Eye (tissue), 1 donor: ENCODE data around the gene NUDT14.

Source experiments
- DNase-seq: peaks from one replicate; pipeline ENCODE4 v3.0.0-alpha.2; 2015

The NUDT14 gene

DNA sequence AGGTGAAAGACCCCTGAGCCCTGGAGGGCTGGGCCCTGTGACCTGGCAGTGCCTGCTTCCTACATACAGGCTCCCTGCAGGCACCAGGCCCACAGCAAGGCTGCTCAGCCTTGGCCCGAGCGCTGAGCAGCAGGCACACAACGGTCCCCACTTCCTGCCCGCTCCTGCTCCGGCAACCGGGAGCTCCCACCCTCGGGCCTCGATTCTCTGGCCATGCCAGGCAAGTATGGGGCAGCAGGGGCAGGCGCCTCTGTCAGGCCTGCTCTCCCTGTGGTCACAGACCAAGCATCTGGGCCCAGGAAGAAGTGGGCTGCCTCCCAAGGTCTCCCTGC is 30.6 kb upstream of the NUDT14 start:
- no peak for DNase-seq

DNA sequence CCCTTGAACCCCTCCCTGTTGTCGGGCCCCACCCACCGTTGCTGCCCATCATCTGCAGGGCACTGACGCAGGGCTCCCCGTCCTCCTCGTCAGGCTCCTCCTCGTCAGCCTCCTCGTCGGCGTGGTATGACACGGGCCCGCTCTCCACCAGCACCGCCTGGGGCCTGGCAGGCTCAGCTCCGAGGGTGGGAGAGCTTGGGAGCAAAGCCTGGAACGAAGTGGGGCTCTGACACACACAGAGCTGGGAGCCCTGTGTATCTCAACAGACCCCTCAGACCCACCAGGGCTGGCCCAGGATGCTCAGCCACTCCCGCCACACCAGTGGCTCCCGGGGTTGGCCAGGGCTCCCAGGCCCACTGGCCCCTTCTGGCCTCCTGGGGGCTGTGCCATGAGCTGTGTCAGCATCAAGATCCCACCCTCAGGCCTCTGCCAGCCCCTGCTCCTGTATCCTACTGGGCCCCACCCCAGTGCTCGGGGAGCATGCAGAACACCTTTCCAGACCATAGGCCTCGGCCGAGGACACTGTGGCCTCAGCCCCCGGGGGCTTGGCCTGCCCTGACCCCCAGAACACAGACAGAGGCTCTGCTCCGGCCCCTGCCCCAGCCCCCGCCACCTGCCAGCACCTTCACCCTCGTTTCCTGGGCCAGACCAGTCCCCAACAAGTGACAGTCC is 30.1 kb upstream of the NUDT14 start:
- no peak for DNase-seq

DNA sequence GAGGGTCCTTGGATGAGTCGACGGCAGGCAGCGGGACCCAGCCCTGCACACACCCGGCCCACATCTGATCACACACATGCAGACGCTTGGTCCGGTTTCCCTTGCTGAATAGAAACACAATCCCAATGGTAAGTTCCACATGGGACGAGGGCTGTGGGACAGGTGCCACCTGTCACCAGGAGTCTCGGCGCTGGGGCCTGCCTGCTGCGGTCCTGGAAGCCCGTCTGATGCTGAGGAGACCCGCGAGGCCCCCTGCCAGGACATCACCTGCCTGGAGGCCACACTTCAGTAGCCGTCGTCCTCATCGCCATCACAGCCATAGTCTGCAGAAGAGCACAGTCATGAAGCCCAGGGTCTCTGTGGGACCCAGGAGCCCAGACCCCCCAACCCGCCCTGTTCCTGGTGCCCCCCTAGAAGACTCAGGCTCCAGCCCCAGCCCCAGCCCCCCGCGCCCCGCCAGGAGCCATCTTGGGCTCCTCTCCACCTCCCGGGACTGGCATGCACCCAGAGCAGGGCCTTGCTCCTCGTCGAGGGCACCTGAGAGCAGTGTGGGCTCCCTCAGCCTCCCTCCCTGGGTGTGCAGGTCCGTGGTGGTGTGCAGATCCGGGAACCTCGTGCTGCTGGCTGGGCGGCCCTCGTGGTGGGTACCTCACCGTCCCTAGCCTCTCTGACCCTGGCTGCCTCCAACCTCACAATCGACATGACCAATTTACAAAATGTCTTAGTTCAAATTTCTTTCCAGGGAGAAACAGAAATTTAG is 29.3 kb upstream of the NUDT14 start:
- no peak for DNase-seq

DNA sequence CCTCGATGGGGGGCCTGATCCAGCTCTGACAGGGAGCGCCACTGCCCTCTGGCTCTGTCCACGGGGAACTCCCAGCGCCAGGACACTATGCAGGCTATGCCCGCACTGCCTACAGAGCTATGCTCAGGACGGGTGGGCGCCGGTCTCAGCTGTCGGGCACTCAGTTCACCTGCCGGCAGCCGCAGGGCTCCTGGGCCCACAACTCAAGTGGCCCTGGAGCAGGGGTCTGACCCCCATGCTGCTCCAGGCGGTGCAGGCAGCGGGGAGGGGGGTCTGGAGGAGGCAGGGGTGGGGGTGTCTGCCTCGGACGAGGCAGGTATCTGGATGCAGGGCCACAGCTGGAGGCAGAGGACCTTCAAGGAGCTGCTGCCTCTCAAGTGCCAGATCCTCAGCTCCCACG is 28.5 kb upstream of the NUDT14 start:
- DNase-seq = no peak

DNA sequence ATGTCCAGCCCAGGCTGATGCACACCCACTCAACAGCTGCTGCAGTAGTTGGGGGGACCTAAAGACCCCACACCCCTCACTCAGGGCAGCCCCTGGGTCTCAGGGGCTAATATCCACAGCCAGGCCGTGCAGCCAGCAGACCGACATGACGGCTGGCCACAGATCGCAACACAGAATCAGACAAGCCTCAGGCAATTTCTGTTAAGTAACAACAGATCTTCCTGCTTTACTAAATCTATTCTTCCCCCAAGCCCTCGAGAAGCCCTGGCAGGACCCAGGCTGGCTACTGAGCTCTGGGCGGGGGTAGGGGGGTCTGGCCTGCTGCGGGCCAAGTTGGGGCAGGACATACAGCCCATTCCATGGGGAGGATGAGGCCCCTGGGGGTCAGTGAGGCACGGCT is 28.0 kb upstream of the NUDT14 start:
- DNase-seq = no peak

DNA sequence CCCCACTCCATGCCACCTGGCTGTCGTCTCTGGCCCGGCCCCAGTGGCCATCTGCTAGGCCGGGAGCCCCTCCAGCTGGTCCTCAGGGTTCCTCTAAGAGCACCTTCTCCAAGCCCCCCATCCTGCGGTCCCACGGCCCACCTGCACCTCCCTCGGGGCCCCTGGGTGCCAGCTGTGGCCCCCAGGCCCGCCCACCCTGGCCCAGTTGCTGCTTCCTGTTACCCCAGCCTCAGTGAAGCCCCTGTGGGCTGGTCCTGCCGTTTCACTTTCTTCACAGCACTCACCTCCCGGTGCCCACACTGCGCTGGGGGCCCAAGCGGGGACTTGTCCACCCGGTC is 27.6 kb upstream of the NUDT14 start:
- DNase-seq = no peak

DNA sequence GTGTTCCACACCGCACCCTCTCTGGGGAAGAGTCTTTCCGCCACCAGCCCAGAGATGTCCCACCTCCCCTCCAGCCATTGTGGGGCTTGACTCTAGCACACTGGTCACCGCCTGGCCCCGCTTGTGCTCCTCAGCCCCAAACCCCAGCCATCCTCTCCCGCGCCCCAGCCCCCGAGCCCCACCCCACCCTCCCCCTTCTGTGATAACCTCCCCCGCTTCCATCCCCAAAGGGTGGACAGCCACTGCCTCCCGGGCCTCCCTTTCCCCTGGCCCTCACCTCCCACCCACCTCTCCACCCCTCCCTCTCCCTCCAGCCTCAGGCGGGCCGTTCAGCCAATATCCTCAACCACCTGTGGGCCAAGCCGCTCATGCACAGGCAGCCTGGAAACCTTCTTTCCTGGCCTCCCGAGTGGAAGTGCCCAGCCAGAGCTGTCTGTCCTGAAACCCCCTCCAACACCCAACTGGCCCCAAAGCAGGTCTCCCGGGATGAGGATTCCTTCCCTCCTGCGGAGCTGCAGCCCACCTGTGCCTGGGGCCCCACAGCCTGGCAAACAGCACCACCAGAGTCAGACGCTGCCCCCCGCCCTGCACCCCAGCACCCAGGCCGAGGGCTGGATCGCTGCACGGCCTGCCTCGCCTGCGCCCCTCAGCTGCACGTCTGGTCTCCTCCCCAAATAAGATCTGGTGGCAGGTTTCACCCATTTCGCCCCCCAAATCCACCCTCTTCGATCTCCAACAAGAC is 27.1 kb upstream of the NUDT14 start:
- no peak for DNase-seq

DNA sequence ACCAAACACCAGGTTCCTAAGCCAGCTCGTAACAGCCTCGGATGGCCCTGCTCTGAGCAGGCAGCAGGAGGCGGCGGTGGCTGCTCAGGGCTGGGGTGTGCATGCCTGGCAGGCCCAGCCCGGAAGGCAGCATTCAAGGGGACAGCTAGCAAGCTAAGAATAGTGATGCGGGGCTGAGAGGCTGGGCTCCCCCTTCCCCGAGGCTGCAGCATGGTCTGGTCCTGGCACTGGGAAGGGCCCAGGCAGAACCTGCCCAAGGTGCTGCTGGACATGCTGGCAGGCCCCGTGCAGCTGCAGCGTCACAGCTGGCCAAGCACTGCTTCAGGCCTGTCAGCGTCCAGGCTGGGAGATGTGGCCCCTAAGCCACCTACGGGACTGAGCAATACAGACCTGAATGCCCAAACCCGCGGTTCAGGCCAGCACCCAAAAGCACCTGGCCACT is 26.4 kb upstream of the NUDT14 start:
- DNase-seq = no peak

DNA sequence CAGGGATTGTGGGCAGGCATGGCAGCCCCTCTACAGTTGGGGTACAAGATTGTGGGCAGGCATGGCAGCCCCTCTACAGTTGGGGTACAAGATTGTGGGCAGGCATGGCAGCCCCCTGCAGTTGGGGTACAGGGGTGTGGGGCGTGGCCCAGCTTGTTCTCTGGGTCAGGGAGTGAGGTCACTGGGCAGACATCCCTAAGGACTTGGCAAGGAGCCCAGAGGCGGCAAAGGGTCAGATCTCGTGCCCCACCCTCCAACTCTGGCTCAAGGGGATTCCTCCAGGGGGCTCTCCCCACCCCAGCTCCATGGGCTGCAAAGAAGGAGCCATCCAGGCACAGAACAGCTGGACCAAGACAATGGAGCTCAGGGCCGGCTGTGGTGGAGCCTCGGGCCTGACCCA is 25.8 kb upstream of the NUDT14 start:
- DNase-seq = no peak

DNA sequence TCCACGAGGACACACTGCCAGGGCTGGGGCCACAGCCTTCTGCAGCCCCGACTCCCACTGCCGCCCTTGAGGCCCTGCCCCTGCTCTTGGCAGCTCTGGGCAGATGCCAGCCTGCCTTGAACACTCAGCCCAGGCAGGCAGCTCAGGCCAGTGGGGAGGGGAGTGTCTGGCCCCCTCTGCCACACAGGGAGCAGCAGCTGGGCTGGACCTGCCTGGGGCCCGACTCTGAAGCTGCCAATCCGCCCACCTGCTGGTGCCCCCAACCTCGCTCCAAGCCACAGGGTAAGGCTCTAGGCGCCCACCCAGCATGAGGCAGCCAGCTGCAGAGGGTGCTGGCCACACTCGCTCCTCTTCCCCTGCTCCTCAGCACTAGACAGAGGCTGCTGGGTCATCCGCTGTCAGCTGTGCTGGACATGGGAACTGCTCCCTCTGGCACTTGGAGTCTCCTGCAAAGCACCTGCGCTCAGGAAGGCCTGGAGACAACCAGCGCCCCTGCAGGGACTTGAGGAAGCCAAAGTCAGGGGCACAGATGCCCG is 24.6 kb upstream of the NUDT14 start:
- no peak for DNase-seq

DNA sequence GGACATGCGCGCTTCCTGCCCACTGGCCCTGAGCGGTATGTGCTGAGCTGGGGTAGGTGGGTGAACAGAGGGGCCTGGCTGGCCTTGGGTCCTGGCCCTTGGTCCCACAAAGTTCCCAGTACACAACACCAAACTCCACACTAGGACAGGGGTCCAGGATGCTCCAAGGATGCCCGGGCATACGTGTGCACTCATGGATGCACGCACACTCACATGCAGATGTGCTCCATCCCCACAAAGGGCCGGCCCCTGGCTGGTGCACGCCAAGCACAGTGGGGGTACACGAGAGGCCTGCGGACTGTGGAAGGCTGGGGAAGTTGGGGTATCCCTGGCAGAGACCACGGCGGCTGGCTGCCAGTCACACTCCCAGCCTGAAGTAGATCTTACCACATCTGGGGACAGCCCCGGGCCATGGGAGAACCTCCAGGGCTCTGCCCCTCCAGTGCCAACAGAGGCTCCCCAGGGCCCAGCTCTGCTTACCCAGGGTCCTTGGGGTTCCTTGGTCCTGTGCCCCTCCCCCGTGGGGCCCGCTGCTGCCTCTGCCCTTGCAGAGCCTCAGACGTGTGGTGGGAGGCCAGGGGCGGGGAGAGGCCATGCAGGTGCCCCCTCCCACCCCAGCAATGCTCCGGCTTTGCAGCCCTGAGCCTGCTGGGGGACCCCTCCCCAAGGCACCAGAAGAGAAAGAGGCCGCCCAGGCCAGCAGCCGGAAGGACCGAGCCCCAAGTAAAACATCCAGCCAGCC is 24.0 kb upstream of the NUDT14 start:
- DNase-seq = no peak

DNA sequence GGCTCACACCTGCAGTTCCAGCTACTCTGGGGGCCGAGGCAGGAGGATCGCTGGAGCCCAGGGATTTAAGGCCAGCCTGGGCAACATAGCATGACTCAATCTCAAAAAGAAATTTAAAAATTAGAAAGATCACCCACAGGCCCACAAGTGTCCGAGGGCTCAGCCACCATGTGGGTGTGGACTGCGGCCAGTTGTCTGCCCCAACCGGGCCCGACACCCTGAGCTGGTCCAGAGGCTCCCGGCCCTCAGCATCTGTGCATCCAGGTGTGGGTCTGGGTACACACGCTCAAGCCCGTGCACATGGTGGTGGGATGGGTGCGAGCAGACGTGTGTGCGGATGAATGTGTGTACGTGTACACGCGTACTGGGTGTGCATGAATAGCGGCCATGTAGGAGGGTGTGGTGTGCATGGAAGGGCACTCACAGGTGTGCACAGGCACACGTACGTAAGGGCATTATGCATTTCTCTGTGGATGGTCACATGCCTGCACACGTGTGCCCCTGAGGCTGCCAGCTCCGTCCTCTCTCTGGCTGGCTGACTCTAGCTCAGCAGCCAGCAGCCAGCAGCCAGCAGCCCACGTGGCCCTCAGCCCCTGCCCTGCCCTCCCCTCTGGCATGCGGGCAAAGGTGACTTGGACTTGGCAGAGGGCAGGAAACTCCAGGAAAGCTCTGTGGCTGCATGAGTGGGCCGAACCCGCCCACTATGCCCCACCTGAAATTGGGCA is 23.3 kb upstream of the NUDT14 start:
- DNase-seq = no peak

DNA sequence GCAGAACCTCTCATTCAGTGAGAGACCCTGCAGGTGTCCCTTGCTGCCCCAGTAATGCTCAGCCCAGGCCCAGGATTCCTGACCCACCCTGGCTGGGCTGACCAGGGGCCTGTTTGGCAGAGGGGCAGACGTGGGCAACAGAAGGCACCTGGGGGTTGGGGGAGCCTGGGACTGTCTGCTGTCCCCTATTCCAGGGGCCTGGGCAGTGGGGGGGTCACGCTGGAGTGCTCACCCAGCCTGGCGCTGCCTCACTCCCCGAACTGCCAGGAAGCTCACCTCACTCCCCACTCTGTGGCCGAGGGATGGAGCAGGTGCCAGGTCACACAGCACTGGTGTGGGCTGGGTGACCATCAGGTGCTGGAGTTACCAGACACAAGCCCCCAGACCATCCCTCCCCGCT is 22.6 kb upstream of the NUDT14 start:
- DNase-seq = no peak

DNA sequence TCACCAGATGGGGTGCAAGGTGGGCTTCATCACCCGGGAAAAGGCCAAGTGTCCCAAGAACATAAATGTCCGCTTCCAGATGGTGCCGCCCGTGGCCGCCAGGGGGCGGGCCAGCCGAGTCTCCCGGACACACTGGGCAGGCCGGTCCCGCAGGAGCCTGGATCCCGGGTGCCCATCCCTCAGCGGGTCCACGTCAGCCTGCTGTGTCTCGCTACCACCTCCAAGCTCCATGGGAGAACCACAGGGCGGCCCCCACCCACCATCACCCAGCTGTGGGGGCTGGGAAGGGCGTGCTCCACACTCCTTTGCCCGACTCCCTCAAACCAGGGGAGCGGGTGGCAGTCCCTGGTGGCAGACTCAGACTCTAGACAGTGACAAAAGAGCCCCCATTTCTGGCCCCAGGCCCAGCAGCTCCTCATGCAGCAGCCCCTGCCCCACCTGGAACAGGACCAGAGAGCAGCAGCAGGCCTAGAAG is 22.0 kb upstream of the NUDT14 start:
- DNase-seq = peak; percentile 90

DNA sequence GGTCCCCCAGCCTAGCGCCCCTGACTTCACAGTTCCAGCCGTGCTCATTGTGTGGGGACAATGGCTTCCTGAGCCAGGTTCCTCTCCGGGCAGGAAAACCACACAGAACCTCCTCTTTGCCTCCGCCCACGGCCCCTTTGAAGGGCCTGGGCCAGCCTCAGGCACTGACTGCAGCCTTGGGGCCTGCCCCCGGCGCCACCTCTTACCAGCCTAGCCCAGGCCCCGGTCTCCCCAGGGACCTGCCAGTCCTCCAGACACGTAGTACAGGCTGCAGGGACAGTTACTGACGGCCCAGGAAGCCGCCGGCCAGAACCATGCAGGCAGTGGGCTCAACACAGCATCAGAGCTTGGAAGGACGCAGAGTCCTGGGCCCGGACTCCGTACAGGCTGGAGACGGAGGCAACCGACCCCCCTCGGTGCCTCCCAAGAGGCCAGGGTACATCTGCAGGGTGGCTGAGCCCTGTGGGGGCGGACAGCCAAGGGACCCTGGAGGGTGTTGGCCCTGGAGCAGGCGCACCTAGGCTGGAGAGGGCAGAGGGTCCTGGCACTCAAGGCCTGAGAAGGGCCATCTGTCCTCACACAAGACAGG is 20.9 kb upstream of the NUDT14 start:
- DNase-seq = peak; percentile 44

DNA sequence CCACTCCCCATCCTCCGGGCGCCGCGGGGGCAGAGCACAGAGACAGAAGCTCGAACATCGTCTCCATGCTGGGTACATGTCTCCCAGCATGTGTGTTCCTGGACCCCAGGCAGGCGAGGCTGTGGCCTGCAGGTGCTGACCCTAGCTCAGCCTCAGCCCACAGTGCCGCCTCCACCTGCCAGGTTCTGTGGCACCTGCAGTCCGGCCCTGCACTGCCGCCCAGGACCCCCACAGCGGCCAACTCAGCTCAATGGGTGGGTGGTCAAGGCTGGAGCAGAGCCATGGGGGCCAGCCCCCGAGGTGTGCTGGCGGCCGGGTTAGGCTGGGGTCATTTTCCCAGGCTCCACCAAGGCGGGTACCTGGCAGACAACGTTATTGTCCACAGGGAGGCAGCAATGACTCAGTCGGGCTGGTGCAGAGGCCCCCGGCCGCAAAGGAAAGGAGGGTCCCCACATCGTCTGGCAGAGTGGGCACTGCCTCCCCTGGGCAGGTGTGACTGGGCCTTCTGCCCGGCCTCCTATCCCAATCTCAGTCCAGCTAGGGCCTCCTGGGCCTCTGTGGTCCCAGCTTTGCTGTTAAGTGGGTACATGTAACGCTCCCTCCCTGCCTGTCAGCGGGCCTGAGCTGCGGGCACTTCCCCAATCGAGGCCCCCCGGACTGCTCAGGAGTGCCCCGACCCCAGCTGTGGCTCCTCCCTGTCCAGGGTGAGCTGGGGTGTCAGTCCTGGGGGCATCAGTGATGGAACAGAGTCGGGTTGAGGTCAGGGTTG is 20.2 kb upstream of the NUDT14 start:
- no peak for DNase-seq

DNA sequence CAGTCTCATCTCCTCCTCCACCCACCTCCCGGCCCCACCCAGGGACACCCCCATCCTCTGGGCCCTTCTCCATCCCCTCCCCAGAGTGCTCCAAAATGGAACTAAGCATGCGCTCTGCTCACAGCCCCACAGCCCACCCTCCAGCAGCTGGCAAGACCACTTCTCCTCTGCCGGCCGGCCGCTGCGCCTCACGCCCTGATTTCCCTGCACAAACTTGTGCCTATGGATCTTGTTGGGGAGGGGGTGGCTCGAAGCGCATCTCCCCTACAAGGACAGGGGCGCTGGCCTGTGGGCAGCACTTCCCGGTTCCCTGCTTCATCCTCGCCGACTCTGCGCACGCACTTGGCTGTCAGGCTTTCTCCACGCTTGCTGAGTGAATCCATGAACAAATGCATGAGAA is 19.5 kb upstream of the NUDT14 start:
- no peak for DNase-seq

DNA sequence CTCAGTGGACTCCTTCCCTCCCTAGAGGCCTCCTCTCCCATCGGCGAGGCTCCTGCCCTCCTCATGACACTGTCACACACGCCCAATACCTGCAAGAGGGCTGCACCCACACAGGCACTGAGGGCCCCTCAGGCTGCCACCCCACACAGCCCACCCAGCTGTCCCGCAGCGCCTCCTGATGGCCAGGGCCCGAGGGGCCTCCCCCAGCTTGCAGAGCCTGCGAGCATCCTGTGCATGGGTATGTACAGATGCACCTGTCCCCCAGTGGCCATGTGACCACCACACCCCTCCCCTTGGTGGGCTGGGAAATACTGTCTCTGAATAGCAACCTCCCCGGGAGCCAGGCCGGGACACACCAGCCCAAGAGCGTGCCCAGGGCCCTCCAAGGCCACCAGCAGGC is 19.0 kb upstream of the NUDT14 start:
- no peak for DNase-seq

DNA sequence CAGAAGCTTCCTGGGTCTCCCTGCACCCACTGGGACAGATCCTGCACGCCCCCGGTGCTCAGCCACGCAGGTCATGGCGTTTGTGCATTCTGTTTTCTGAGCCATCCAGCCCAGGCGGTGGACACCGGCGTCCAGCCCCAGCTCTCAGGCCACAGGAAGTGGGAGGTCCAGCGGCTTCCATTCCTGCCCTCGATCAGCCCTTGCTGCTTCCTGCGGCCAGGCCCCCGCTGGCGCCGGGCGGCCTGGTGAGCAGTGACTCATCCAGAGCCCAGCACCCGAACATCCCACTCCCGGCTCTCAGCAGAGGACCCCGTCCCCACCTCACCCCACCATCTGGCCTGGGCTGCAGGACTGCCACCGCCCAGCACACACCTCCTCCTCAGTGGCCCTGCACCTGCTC is 18.0 kb upstream of the NUDT14 start:
- DNase-seq = no peak

DNA sequence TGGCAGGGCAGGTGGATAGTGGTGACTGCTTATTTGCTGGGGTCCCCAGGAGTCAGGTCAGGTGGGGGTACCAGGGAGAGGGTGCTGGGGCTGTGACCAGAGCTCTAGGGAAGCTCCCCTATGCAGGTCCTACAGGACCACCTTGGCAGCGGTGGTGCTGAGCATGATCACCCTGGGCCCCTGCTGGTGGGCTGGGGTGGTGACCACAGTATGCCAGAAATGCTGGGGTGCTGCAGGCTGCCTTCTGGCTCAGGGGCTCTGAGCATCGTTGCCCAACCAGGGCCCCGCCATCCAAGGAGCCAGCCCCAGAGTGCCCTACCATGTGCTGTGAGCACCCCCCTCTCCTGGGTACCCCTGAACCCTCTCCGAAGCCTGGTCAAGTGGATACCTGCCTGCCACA is 17.5 kb upstream of the NUDT14 start:
- DNase-seq = no peak

DNA sequence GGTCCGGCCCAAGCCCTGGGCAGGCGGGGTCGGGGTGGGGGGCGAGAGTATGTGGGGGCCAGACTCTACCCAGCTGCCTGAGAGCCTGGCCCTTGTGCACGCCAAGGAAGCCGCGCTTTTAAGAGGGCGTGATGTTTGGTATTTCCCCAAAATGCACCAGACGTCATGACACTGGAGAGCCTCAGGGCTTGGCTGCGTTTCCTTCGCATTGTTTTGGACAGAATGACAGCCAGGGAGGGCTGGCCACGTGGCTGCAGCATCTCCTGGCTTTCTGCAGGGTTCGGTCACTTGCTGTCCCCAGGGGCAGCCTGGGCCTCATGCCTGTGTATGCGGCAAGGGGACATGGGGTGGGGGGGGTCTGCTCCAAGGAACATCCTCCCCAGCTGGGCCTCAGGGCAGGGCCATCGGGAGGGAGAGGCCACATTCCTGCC is 16.1 kb upstream of the NUDT14 start:
- peak; percentile 80 for DNase-seq
